ENCODE results near the gene SLC5A5.

SLC5A5 gene

GRCh38 chr19:17929056-17929455 lies 57.3 kb downstream of the SLC5A5 start:
- ATAC-seq (replicated peaks; ENCODE audit: extremely low read depth, poor library complexity, severe bottlenecking) (no peak), DNase-seq (ENCODE audit: low spot score in 2 of 2) (no peak)
- Mint-ChIP-seq H3K27me3 (peaks cover 6% of the 10 kb centered on the region), H3K9me3 (no peaks in the 10 kb centered on the region), H3K36me3 (ENCODE audit: insufficient read depth) (peaks cover 9% of the 10 kb centered on the region), H3K27ac (ENCODE audit: low read depth) (no peak overlapping the region), H3K4me3 (no peak overlapping the region), H3K4me1 (peaks cover 20% of the 10 kb centered on the region)

- Mint-ChIP-seq H3K27ac (ENCODE audit: low read depth) (no peak overlapping the region), H3K9me3 (no peaks in the 10 kb centered on the region), H3K4me1 (peaks cover 20% of the 10 kb centered on the region), H3K36me3 (ENCODE audit: insufficient read depth) (peaks cover 11% of the 10 kb centered on the region), H3K27me3 (no peaks in the 10 kb centered on the region), H3K4me3 (peak overlapping the region; percentile 87)
- no peak for ATAC-seq (replicated peaks; ENCODE audit: extremely low read depth, poor library complexity, severe bottlenecking)
- no peak for DNase-seq (ENCODE audit: low spot score in 2 of 2)
Measured at GRCh38 chr19:17931532-17932191, 59.9 kb downstream of the SLC5A5 start.

GRCh38 chr19:17932485-17933338 lies 61.0 kb downstream of the SLC5A5 start, which contains the start of gene CCDC124:
Gene CCDC124 (plus strand): TSS chr19:17933015. CDS start chr19:17936421, 3,406 bp downstream.
- Mint-ChIP-seq H3K27ac (ENCODE audit: low read depth) (peak within 1 kb of the TSS; percentile 95), H3K27me3 (no peaks in the 10 kb centered on the region), H3K4me1 (peaks cover 20% of the 10 kb centered on the region), H3K36me3 (ENCODE audit: insufficient read depth) (peaks cover 11% of the 10 kb centered on the region), H3K4me3 (peak within 1 kb of the TSS; percentile 87), H3K9me3 (no peaks in the 10 kb centered on the region)
- peak; percentile 97 for ATAC-seq (replicated peaks; ENCODE audit: extremely low read depth, poor library complexity, severe bottlenecking)
- peak; percentile 81 to 87 for DNase-seq (ENCODE audit: low spot score in 2 of 2)

DNA sequence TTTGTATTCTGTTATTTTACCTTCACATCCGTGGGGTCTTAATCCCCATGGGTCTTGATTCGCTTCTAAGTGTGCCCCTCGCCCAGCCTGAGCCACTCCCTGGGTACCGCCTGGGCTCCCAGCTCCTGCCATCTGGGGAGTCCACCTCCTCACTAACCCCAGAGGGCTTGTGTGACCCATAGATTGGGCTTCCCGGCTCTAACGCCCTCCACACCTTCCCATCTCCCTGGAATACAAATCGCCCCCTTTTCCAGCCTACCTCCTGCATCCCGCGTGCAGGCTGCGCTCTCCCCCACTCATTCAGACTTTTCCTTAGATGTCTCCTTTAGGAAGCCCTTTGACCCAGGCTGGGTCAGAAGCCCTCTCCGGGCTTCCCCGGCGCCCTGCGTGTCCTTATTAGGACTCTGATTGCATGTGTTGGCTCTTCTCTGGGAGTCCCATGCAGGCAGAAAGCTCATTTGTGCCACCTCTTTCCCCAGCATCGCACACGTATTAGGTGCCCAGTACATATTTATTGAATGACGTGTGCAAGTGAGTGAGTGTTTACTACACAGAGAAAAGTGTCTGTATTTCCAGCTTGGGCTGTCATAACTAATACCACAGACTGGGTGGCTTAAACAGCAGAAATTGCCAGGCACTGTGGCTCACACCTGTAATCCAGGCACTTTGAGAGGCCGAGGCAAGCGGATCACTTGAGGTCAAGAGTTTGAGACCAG lies 61.8 kb downstream of the SLC5A5 start:
- peaks cover 20% of the 10 kb centered on the region for H3K4me1 Mint-ChIP-seq
- H3K4me3 Mint-ChIP-seq = peak overlapping the region; percentile 87
- H3K27ac Mint-ChIP-seq (ENCODE audit: low read depth) = peak overlapping the region; percentile 95
- ATAC-seq (replicated peaks; ENCODE audit: extremely low read depth, poor library complexity, severe bottlenecking) (no peak), DNase-seq (ENCODE audit: low spot score in 2 of 2) (no peak)
- H3K27me3 Mint-ChIP-seq = no peaks in the 10 kb centered on the region
- H3K9me3 Mint-ChIP-seq = no peaks in the 10 kb centered on the region
- H3K36me3 Mint-ChIP-seq (ENCODE audit: insufficient read depth) = peaks cover 11% of the 10 kb centered on the region

- no peak for DNase-seq (ENCODE audit: low spot score in 2 of 2)
- no peaks in the 10 kb centered on the region for H3K27me3 Mint-ChIP-seq
- H3K27ac Mint-ChIP-seq (ENCODE audit: low read depth) = no peak overlapping the region
- peaks cover 20% of the 10 kb centered on the region for H3K4me1 Mint-ChIP-seq
- ATAC-seq (replicated peaks; ENCODE audit: extremely low read depth, poor library complexity, severe bottlenecking) = no peak
- H3K9me3 Mint-ChIP-seq = no peaks in the 10 kb centered on the region
- H3K36me3 Mint-ChIP-seq (ENCODE audit: insufficient read depth) = peaks cover 23% of the 10 kb centered on the region
- H3K4me3 Mint-ChIP-seq = no peak overlapping the region
Measured at GRCh38 chr19:17936379-17936778, 64.6 kb downstream of the SLC5A5 start.

DNA sequence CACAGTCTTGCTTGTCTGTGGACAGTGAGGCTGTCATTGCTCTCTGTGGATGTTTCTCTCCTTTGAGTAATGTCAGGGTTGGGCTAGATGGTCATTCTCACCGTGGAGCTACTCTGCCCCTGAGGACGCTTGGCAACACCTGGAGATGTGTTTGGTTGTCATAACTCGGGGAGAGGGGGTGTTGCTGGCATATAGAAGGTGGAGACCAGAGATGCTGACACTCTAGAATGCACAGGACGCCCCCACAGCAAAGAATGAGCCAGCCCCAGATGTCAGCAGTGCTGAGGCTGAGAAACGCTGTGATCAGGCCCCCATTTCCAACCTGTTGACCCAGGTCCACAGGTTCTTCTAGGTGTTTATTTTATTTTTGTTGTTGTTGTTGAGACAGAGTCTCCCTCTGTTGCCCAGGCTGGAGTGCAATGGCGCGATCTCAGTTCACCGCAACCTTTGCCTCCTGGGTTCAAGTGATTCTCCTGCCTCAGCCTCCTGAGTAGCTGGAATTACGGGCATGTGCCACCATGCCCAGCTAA lies 65.7 kb downstream of the SLC5A5 start:
- H3K4me1 Mint-ChIP-seq = peaks cover 16% of the 10 kb centered on the region
- ATAC-seq (replicated peaks; ENCODE audit: extremely low read depth, poor library complexity, severe bottlenecking) (no peak), DNase-seq (ENCODE audit: low spot score in 2 of 2) (no peak)
- no peak overlapping the region for H3K27ac Mint-ChIP-seq (ENCODE audit: low read depth)
- H3K36me3 Mint-ChIP-seq (ENCODE audit: insufficient read depth) = peaks cover 22% of the 10 kb centered on the region
- no peaks in the 10 kb centered on the region for H3K27me3 Mint-ChIP-seq
- no peak overlapping the region for H3K4me3 Mint-ChIP-seq
- H3K9me3 Mint-ChIP-seq = no peaks in the 10 kb centered on the region

- H3K27me3 Mint-ChIP-seq = no peaks in the 10 kb centered on the region
- no peaks in the 10 kb centered on the region for H3K9me3 Mint-ChIP-seq
- peak; percentile 95 for ATAC-seq (replicated peaks; ENCODE audit: extremely low read depth, poor library complexity, severe bottlenecking)
- peaks cover 15% of the 10 kb centered on the region for H3K36me3 Mint-ChIP-seq (ENCODE audit: insufficient read depth)
- H3K4me1 Mint-ChIP-seq = peaks cover 8% of the 10 kb centered on the region
- peak; percentile 76 to 82 for DNase-seq (ENCODE audit: low spot score in 2 of 2)
- no peak overlapping the region for H3K4me3 Mint-ChIP-seq
- no peak overlapping the region for H3K27ac Mint-ChIP-seq (ENCODE audit: low read depth)
Measured at GRCh38 chr19:17938092-17938845, 66.5 kb downstream of the SLC5A5 start.

GRCh38 chr19:17942181-17942580 lies 70.4 kb downstream of the SLC5A5 start:
- Mint-ChIP-seq H3K4me1 (peaks cover 13% of the 10 kb centered on the region), H3K9me3 (no peaks in the 10 kb centered on the region), H3K27me3 (no peaks in the 10 kb centered on the region), H3K36me3 (ENCODE audit: insufficient read depth) (peaks cover 25% of the 10 kb centered on the region), H3K4me3 (no peak overlapping the region), H3K27ac (ENCODE audit: low read depth) (no peak overlapping the region)
- DNase-seq (ENCODE audit: low spot score in 2 of 2) = no peak
- ATAC-seq (replicated peaks; ENCODE audit: extremely low read depth, poor library complexity, severe bottlenecking) = no peak

DNA sequence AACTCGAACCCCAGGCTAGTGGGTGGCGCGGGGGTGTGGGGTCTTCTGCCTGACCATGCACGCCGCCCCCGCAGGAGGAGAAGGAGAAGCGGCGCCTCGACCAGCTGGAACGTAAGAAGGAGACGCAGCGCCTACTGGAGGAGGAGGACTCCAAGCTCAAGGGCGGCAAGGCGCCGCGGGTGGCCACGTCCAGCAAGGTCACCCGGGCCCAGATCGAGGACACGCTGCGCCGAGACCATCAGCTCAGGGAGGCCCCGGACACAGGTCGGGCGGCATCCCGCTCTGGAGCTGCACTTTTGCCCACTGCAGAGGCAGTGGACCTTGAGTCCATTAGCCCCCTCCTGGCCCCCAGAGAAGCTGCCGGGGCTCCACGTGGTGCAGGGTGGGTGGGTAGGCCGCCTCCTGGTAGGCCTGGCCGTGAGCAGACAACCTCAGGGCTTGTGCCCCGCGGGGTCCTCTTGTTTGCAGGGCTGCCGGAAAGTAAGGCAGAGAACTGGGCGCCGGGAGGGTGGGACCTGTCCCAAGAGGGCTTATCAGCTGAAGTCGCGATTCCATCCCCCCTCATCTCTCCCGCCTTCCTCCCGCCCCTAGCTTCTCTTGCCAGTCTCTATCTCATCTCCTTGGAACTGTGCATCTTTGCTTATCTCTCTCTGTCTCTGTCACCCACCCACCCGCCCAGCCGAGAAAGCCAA lies 71.0 kb downstream of the SLC5A5 start:
- H3K9me3 Mint-ChIP-seq = no peaks in the 10 kb centered on the region
- no peaks in the 10 kb centered on the region for H3K27me3 Mint-ChIP-seq
- ATAC-seq (replicated peaks; ENCODE audit: extremely low read depth, poor library complexity, severe bottlenecking) = no peak
- H3K36me3 Mint-ChIP-seq (ENCODE audit: insufficient read depth) = peaks cover 30% of the 10 kb centered on the region
- H3K27ac Mint-ChIP-seq (ENCODE audit: low read depth) = no peak overlapping the region
- H3K4me3 Mint-ChIP-seq = no peak overlapping the region
- H3K4me1 Mint-ChIP-seq = peaks cover 17% of the 10 kb centered on the region
- no peak for DNase-seq (ENCODE audit: low spot score in 2 of 2)

DNA sequence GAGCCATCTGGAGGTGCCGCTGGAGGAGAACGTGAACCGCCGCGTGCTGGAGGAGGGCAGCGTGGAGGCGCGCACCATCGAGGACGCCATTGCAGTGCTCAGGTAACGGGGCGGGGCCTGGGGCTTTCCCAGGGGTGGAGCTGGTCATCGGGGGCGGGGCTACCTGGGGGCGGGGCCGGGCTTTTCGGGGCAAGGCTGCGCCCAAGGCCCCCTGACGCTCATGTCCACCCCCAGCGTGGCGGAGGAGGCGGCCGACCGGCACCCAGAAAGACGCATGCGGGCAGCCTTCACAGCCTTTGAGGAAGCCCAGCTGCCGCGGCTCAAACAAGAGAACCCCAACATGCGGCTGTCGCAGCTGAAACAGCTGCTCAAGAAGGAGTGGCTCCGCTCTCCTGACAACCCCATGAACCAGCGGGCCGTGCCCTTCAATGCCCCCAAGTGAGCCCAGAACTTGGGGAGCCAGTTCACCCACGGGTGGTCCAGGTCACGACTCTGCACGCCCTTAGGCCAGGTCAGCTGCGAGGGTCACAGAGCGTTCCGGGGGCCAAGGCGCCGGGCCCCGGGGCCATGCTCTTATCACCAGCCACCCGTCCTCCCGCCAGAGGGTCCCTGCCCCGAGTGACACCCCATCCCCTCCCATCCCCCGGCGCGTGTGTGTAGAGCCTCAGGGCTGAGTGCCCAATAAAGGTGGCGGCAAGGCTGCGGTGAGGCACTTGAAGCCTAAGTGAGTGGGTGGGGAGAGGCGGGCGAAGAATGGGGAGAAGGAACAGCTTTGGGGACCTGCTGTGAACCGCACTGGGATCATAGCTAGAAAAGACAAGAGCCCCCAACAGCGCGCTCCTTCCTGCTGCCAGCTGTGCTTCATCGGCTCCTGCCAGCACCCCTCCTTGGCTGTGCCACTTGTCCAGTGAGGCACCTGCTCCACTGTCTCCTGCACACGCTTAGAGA lies 71.8 kb downstream of the SLC5A5 start:
- H3K36me3 Mint-ChIP-seq (ENCODE audit: insufficient read depth) = peaks cover 32% of the 10 kb centered on the region
- H3K27me3 Mint-ChIP-seq = no peaks in the 10 kb centered on the region
- no peaks in the 10 kb centered on the region for H3K9me3 Mint-ChIP-seq
- peaks cover 17% of the 10 kb centered on the region for H3K4me1 Mint-ChIP-seq
- no peak overlapping the region for H3K4me3 Mint-ChIP-seq
- no peak overlapping the region for H3K27ac Mint-ChIP-seq (ENCODE audit: low read depth)
- DNase-seq (ENCODE audit: low spot score in 2 of 2) (no peak), ATAC-seq (replicated peaks; ENCODE audit: extremely low read depth, poor library complexity, severe bottlenecking) (no peak)

GRCh38 chr19:17944301-17944700 lies 72.6 kb downstream of the SLC5A5 start:
- H3K27ac Mint-ChIP-seq (ENCODE audit: low read depth) = no peak overlapping the region

More at GRCh38 chr19:17944301-17944700, 72.6 kb downstream of the SLC5A5 start:
- no peaks in the 10 kb centered on the region for H3K9me3 Mint-ChIP-seq
- H3K27me3 Mint-ChIP-seq = peaks cover 5% of the 10 kb centered on the region
- H3K36me3 Mint-ChIP-seq (ENCODE audit: insufficient read depth) = peaks cover 30% of the 10 kb centered on the region
- no peak for ATAC-seq (replicated peaks; ENCODE audit: extremely low read depth, poor library complexity, severe bottlenecking)
- H3K4me3 Mint-ChIP-seq = no peak overlapping the region
- peaks cover 21% of the 10 kb centered on the region for H3K4me1 Mint-ChIP-seq
- no peak for DNase-seq (ENCODE audit: low spot score in 2 of 2)

Measured in central memory CD8-positive, alpha-beta T cell (primary cell).